Panc1 (cell line): ENCODE measurements around the gene CLPSL2. TPM values are rescaled to one million over a fixed set of nuclear protein-coding genes. Genes with fewer than 3 reads are reported as not detected.

ENCODE experiments used
- ATAC-seq: fragments of 200-7000 bp; cut with Tn5 transposase; 2 replicates; pipeline ENCODE4 v1.9.1; 2020; ENCODE audit warnings: mild to moderate bottlenecking, moderate library complexity
- BruUV-seq: library from RNA; stranded (reverse); fragments of 400-500 nt; replicated peaks from 2 replicates; lab custom pipeline; 2021; lab: Mats Ljungman, UMichigan
- CTCF ChIA-PET: fragments of 300-600 bp; sonication (Branson Sonifier 250); formaldehyde crosslinking; loops from one replicate; lab custom pipeline; 2022; ENCODE audit warnings: antibody characterized with exemption; lab: Charles Lee
- POLR2A ChIA-PET: fragments of 300-600 bp; sonication (Branson Sonifier 250); formaldehyde crosslinking; loops from one replicate; lab custom pipeline; 2022; ENCODE audit warnings: antibody characterized with exemption; lab: Charles Lee
- DNase-seq: peaks from one replicate; pipeline ENCODE4 v3.0.0-alpha.2; 2010; ENCODE audit warnings: low read depth, low spot score
- H3K27ac ChIP-seq: 2 replicates; pipeline ENCODE4 v1.5.1; 2011; ENCODE audit warnings: mild to moderate bottlenecking, low read length, inconsistent platforms
- H3K27me3 ChIP-seq: fragments of 200-500 bp; sonication (Bioruptor generic); 2 replicates; pipeline ENCODE4 v1.6.0; 2014; ENCODE audit warnings: low read length, inconsistent platforms; ENCODE audit not compliant: control insufficient read depth, insufficient read depth
- H3K36me3 ChIP-seq: fragments of 200-500 bp; sonication (Bioruptor generic); 2 replicates; pipeline ENCODE4 v1.5.1; 2014; ENCODE audit warnings: inconsistent platforms, mild to moderate bottlenecking, low read length, moderate library complexity; ENCODE audit not compliant: control insufficient read depth, insufficient read depth
- H3K4me1 ChIP-seq: 2 replicates; pipeline ENCODE4 v1.5.1; 2011; ENCODE audit warnings: inconsistent platforms, mild to moderate bottlenecking, low read length, moderate library complexity; ENCODE audit not compliant: control insufficient read depth, insufficient read depth
- H3K4me3 ChIP-seq, 2 experiments: 2 replicates each; pipeline ENCODE4 v1.5.1; 2011 to 2012; ENCODE audit warnings: low read depth in 2 of 2, low read length in 2 of 2, mild to moderate bottlenecking in 2 of 2, inconsistent platforms in 1 of 2, moderate library complexity in 1 of 2
- H3K9me3 ChIP-seq: fragments of 200-500 bp; sonication (Bioruptor generic); 2 replicates; pipeline ENCODE4 v1.5.1; 2014; ENCODE audit warnings: low read depth, mild to moderate bottlenecking, inconsistent platforms, low read length, moderate library complexity; ENCODE audit not compliant: control insufficient read depth, insufficient read depth
- CTCF ChIP-seq: fragments of 450-650 bp; IDR thresholded peaks from 2 replicates; pipeline ENCODE4 v1.5.1; 2017; ENCODE audit warnings: mild to moderate bottlenecking
- POLR2AphosphoS5 ChIP-seq: IDR thresholded peaks from 2 replicates; pipeline ENCODE4 v1.6.1; 2012; ENCODE audit warnings: mild to moderate bottlenecking, low read depth, low read length, moderate library complexity
- REST ChIP-seq, 2 experiments: IDR thresholded peaks; 2 replicates each; pipeline ENCODE4 v1.6.1; 2011 to 2012; ENCODE audit warnings: low read depth in 2 of 2, control low read depth in 1 of 2, low read length in 1 of 2, mild to moderate bottlenecking in 1 of 2, moderate library complexity in 1 of 2; ENCODE audit not compliant: insufficient read depth in 1 of 2
- SIN3A ChIP-seq: IDR thresholded peaks from 2 replicates; pipeline ENCODE4 v1.6.1; 2012; ENCODE audit warnings: low read depth, mild to moderate bottlenecking, low read length, moderate library complexity, borderline replicate concordance; ENCODE audit not compliant: insufficient read depth
- TCF7L2 ChIP-seq: IDR thresholded peaks from 2 replicates; pipeline ENCODE4 v1.6.1; 2011; ENCODE audit warnings: mild to moderate bottlenecking, low read depth, low read length, inconsistent platforms
- in situ Hi-C: cut with HindIII; loops from 2 replicates; pipeline ENCODE4 v1.10.0; 2016; ENCODE audit warnings: low sequenced_read_pairs, low pct_unique_long_range_greater_than_20kb
- intact Hi-C: fragments of 100-400 bp; cut with micrococcal nuclease; formaldehyde crosslinking; loops from one replicate; pipeline ENCODE4 v1.10.0; 2022; ENCODE audit not compliant: unreplicated experiment
- total RNA-seq: library from RNA; stranded (reverse); gene quantifications from one replicate; pipeline ENCODE4 v1.2.1, GENCODE V29; 2021; ENCODE audit not compliant: unreplicated experiment

Gene CLPSL2
- total RNA-seq, 1 experiment from 2014 or later: 0.57 TPM

- Histone ChIP-seq H3K9me3 (no peaks in the 10 kb centered on the region), H3K27me3 (peaks cover 8% of the 10 kb centered on the region), H3K4me3 (peak overlapping the region in 1 of 2 experiments; percentile 7; a peak in 1 of 4 replicates), H3K4me1 (peaks cover 3% of the 10 kb centered on the region), H3K27ac (no peak overlapping the region), H3K36me3 (no peaks in the 10 kb centered on the region)
- BruUV-seq: no TSS peak
- peak; percentile 55; the same call in 1 of the 2 replicates for ATAC-seq
- no peak for DNase-seq
- POLR2A ChIA-PET: no interaction called here
- CTCF ChIA-PET: interaction anchor here (0.8 kb wide), 1 partner anchor 12 kb away, joined by 3 read pairs; no protein-coding TSS in a partner anchor
- TF ChIP-seq CTCF: no peak
- no peak for TF ChIP-seq SIN3A
- TF ChIP-seq POLR2AphosphoS5: no peak
- no peak for TF ChIP-seq TCF7L2
- TF ChIP-seq REST (IDR thresholded peaks at IDR 0.05; ENCODE audit: insufficient read depth in 1 of 2, low read depth in 2 of 2, low read length in 1 of 2): no peak
- in situ Hi-C loops (no loop called here), intact Hi-C loops (loop anchor here (1.0 kb wide), 1 partner anchor 11 kb away; no protein-coding TSS in a partner anchor)
These were observed 10.4 kb downstream of the CLPSL2 start for GRCh38 chr6:35786810-35787209.

GRCh38 chr6:35787266-35788218, 11.1 kb downstream of the CLPSL2 start:
- no TSS peak for BruUV-seq

More at GRCh38 chr6:35787266-35788218, 11.1 kb downstream of the CLPSL2 start:
- Histone ChIP-seq H3K36me3 (no peaks in the 10 kb centered on the region), H3K4me3 (no peak overlapping the region), H3K9me3 (no peaks in the 10 kb centered on the region), H3K27ac (no peak overlapping the region), H3K4me1 (peaks cover 3% of the 10 kb centered on the region), H3K27me3 (peaks cover 8% of the 10 kb centered on the region)
- CTCF ChIA-PET: no interaction called here
- peak; percentile 52; the same call in 1 of the 2 replicates for ATAC-seq
- no peak for TF ChIP-seq CTCF
- no peak for TF ChIP-seq SIN3A
- TF ChIP-seq REST (IDR thresholded peaks at IDR 0.05; ENCODE audit: insufficient read depth in 1 of 2, low read depth in 2 of 2, low read length in 1 of 2): no peak
- no peak for TF ChIP-seq POLR2AphosphoS5
- no peak for TF ChIP-seq TCF7L2
- no peak for DNase-seq
- POLR2A ChIA-PET: interaction anchor here (0.6 kb wide), 2 partner anchors 70 to 149 kb away, joined by 4 to 6 read pairs; no protein-coding TSS in a partner anchor
- intact Hi-C loops: loop anchor here (1.0 kb wide), 1 partner anchor 11 kb away; no protein-coding TSS in a partner anchor
- in situ Hi-C loops: no loop called here
